Subcutaneous abdominal adipose tissue (tissue), 5 donors: ENCODE data around the gene GLTP.
"Not testable (repeated sequence)": the region's sequence is repeated elsewhere in the genome, so short reads cannot be mapped to it uniquely, and the experiment has no call there.

Experiments used
- H3K27ac ChIP-seq: one replicate; pipeline ENCODE4 v1.7.0; 2013; ENCODE audit warnings: low read depth, mild to moderate bottlenecking, inconsistent platforms, low read length, moderate library complexity
- H3K27me3 ChIP-seq, 5 donors: one replicate each; pipeline ENCODE4 v1.7.0; 2013; ENCODE audit warnings: low read length in 5 of 5, inconsistent platforms in 1 of 5; ENCODE audit not compliant: control insufficient read depth in 5 of 5, insufficient read depth in 4 of 5
- H3K36me3 ChIP-seq, 5 donors: one replicate each; pipeline ENCODE4 v1.7.0; 2013; ENCODE audit warnings: low read length in 5 of 5; ENCODE audit not compliant: control insufficient read depth in 5 of 5, insufficient read depth in 5 of 5
- H3K4me1 ChIP-seq, 5 donors: one replicate each; pipeline ENCODE4 v1.7.0; 2013; ENCODE audit warnings: low read length in 5 of 5, mild to moderate bottlenecking in 3 of 5, moderate library complexity in 1 of 5; ENCODE audit not compliant: control insufficient read depth in 5 of 5, insufficient read depth in 5 of 5
- H3K4me3 ChIP-seq, 5 donors: one replicate each; pipeline ENCODE4 v1.7.0; 2013; ENCODE audit warnings: low read length in 5 of 5, low read depth in 1 of 5
- H3K9ac ChIP-seq, 5 donors: one replicate each; pipeline ENCODE4 v1.7.0; 2013; ENCODE audit warnings: low read length in 5 of 5, mild to moderate bottlenecking in 4 of 5, moderate library complexity in 3 of 5
- H3K9me3 ChIP-seq, 5 donors: one replicate each; pipeline ENCODE4 v1.7.0; 2013; ENCODE audit warnings: low read length in 5 of 5; ENCODE audit not compliant: control insufficient read depth in 5 of 5
- donor health status: healthy.
- donor health status: healthy.
- donor health status: healthy.
- donor health status: healthy.
- donor health status: healthy.

The GLTP gene

DNA sequence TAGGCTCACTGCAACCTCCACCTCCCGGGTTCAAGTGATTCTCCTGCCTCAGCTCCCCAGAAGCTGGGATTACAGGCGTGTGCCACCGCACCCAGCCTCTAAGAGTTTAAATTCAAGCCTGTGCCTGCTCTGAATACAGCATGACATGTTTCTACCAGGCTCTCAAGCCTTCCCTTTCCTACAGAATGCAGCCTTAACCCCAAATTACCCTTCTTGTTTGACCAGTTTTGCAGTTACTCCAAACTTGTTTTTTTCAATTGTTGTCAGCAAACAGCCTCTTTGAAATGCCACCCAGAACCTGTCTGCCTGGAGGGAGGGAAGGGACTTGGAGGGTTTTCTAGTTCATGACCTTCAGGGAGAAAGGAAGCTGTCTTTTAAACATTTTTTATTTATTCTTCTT lies 15.4 kb downstream of the GLTP start:
- Histone ChIP-seq H3K4me1 (peaks cover 0 to 8% (median 0%) of the 10 kb centered on the region in 5 donors), H3K27me3 (no peaks in the 10 kb centered on the region), H3K9ac (no peak overlapping the region), H3K9me3 (no peaks in the 10 kb centered on the region), H3K36me3 (peaks cover 0 to 9% (median 5%) of the 10 kb centered on the region in 5 donors), H3K27ac (no peak overlapping the region), H3K4me3 (no peak overlapping the region)

DNA sequence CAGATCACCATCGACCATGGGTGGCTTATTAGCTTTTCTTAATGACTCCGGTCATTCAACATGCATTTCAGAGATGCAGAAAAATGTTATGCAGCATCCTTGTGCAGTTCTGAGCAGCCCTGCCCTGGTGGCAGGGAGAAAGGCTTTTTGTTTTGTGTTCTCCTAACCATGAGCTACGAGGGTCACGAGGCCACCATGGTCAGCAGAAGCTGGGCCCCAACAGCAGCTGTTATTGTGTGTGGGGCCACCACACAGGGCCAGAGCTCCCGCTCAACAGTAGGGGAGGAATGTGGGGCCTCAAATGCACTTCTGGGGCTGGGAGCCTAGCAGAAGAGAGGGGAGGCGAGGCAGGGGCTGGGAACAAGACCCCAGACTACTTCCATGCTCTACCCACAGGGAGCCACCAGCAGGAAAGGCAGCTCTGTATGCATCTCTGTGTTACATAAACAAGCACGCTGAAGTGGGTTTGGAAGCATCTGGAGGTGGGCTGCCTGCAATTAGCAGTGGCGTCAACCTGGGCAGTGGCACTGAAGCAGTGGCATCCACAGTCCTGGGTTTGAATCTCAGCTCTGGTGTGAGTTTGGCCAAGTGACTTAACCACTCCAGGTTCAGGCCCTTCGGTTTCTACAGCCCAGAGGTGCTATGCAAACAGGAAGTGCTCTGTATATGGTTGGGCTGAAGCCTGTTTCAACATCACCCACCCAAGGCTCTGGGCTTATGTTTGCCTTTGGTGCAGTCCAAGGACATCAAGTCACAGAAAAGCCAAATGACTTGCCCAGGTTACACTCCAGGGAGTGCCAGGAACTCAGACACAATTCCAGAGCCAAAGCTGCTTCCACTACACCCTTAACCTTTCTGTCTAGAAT lies 16.3 kb downstream of the GLTP start:
- H3K36me3 ChIP-seq, result peaks cover 0 to 9% (median 5%) of the 10 kb centered on the region in 5 donors
- H3K4me1 ChIP-seq, result peaks cover 0 to 8% (median 0%) of the 10 kb centered on the region in 5 donors
- peak overlapping the region in 1 of 5 donors; percentile 2 for H3K9ac ChIP-seq
- no peak overlapping the region for H3K27ac ChIP-seq
- no peak overlapping the region for H3K4me3 ChIP-seq
- H3K9me3 ChIP-seq, result no peaks in the 10 kb centered on the region
- no peaks in the 10 kb centered on the region for H3K27me3 ChIP-seq

DNA sequence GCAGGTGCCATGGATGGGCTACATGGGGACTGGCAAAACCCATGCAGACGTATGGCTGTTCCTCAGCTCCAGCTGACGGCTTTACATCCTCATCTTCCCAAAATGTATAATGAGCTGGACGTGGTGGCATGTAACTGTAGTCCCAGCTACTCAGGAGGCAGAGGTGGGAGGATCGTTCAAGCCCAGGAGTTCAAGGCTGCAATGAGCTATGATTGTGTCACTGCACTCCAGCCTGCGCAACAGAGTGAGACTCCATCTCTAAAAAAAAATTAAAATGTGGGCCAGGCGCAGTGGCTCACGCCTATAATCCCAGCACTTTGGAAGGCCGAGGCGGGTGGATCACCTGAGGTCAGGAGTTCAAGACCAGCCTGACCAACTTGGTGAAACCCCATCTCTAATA lies 17.9 kb downstream of the GLTP start:
- peaks cover 0 to 22% (median 17%) of the 10 kb centered on the region in 5 donors for H3K36me3 ChIP-seq
- not testable (repeated sequence) for H3K9me3 ChIP-seq, H3K4me1 ChIP-seq, H3K27ac ChIP-seq, H3K4me3 ChIP-seq, H3K9ac ChIP-seq, H3K27me3 ChIP-seq

DNA sequence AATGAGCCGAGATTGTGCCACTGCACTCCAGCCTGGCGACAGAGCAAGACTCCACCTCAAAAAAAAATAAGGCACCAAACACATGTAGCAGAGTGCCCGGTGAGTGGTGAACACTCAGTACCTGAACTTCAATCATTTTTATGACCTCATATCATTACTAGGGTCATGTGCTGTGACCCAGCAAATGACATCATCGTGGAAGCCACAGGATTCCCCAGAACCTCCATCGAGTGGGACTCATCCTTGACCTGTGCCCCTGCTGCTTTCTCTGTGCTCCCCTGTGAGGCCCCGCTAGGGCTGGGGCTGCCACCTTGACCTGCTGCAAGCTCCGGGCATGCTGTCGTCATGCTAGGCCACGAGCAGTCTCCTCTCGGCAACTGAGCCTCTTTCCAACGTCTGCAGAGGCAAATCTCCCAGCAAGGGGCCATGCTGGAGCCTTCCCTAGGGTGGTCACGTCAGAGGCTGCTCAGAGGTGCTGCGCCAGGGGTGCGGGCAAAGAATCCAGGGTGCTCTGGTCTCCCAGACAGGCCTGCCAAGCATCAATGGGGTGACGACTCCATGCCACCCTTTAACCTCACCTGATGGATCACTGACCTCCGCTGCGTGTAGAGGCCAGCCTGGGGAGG lies 18.5 kb downstream of the GLTP start:
- Histone ChIP-seq H3K9me3 (no peaks in the 10 kb centered on the region), H3K27me3 (no peaks in the 10 kb centered on the region), H3K36me3 (peaks cover 0 to 28% (median 24%) of the 10 kb centered on the region in 5 donors), H3K4me3 (no peak overlapping the region), H3K4me1 (peaks cover 0 to 8% (median 0%) of the 10 kb centered on the region in 5 donors), H3K27ac (no peak overlapping the region), H3K9ac (no peak overlapping the region)

DNA sequence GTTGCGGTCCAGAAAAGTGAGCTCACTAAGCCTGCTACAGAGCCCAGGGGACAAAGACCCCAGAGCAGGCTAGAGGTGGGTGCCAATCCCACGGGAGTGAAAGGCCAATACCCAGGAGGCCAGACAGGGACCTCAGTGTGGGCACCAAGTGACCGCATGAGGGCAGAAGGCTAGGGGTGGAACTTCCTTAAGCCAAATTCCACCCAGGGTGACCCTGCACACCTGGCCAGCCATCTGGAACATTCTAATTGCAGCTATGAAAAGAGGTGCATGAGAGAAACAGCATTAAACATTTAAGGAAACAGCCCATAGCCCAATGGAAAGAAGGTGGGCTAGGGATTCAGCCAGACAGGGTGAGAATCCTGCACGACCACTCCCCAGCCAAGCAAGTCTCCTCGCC lies 19.4 kb downstream of the GLTP start:
- Histone ChIP-seq H3K27me3 (no peaks in the 10 kb centered on the region), H3K4me3 (no peak overlapping the region), H3K36me3 (peaks cover 0 to 37% (median 31%) of the 10 kb centered on the region in 5 donors), H3K27ac (no peak overlapping the region), H3K9ac (no peak overlapping the region), H3K9me3 (no peaks in the 10 kb centered on the region), H3K4me1 (peaks cover 0 to 8% (median 0%) of the 10 kb centered on the region in 5 donors)

DNA sequence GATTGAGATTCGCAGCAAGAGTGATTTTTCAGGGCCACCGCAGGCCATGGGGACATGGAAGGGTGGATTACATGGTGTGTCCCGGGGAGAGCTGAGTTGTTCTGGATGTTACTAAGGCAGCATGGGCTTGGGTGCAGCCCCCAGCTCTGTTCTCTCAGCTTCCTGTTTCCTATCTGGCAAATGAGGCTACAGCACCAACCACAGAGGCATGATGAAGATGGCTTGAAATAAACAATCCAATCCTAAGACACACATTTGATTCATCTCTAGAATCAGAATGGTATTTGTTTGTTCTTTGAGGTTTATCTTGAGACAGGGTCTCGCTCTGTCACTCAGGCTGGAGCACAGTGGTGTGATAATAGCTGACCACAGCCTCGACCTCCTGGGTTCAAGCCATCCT lies 21.6 kb downstream of the GLTP start:
- H3K4me3 ChIP-seq, result no peak overlapping the region
- H3K4me1 ChIP-seq, result no peaks in the 10 kb centered on the region
- no peaks in the 10 kb centered on the region for H3K27me3 ChIP-seq
- no peaks in the 10 kb centered on the region for H3K9me3 ChIP-seq
- H3K9ac ChIP-seq, result no peak overlapping the region
- no peak overlapping the region for H3K27ac ChIP-seq
- peaks cover 0 to 58% (median 48%) of the 10 kb centered on the region in 5 donors for H3K36me3 ChIP-seq

DNA sequence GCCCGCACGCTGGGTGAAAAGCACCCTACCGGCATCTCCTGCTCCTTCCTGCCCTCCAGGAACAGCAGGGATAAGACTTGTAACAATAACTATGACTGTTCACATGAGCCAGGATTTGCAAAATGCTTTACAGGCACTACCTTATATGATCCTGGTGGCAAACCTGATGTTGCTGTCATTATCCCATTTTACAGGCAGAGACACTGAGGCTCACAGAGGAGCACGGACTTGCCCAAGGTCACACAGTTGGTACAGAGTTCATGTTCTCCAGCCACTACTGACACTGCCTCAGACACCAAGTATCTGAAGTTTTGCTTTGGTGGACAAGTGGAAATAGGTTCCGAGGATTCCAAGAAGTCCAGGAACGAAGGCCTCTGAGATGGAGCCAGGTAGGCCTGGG lies 22.6 kb downstream of the GLTP start:
- Histone ChIP-seq H3K27ac (no peak overlapping the region), H3K36me3 (peaks cover 0 to 58% (median 48%) of the 10 kb centered on the region in 5 donors), H3K9ac (no peak overlapping the region), H3K27me3 (no peaks in the 10 kb centered on the region), H3K4me3 (no peak overlapping the region), H3K9me3 (no peaks in the 10 kb centered on the region), H3K4me1 (no peaks in the 10 kb centered on the region)

DNA sequence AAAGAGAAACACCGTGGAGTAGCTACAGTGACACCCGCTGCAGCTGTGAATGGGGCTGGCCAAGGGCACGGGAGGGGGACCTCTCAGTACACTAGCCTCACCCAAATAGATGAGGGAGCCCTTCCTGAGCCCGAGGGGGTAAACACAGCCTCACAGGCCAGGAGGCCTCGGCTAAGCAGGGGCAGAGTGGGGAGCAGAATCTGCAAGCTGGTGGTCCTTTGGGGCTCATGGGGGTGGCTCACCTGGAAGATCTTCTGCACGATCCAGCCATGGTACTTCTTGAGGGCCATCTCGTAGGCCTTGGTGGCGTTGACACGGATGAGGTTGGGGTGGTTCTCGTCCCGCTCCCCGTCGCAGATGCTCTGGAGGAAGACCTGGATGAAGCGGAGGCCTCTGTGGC lies 25.0 kb downstream of the GLTP start:
- Histone ChIP-seq H3K9ac (no peak overlapping the region), H3K4me1 (no peaks in the 10 kb centered on the region), H3K27ac (no peak overlapping the region), H3K9me3 (no peaks in the 10 kb centered on the region), H3K4me3 (no peak overlapping the region), H3K27me3 (no peaks in the 10 kb centered on the region), H3K36me3 (peaks cover 3 to 56% (median 49%) of the 10 kb centered on the region in 5 donors)

DNA sequence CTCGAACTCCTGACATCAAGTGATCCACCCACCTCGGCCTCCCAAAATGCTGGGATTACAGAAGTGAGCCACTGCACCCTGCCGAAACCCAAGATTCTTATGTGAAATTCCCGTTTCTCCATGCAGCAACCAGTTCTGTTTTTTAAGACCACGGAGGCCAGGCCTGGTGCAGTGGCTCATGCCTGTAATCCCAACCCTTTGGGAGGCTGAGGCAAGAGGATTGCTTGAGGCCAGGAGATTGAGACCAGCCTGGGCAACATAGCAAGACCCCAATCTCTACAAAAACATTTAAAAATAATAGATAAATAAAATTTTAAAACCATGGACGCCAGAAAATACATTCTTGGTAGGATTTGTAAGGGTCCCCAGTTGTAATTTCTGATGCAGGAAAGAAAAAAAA lies 29.8 kb downstream of the GLTP start:
- peaks cover 3 to 24% (median 19%) of the 10 kb centered on the region in 5 donors for H3K36me3 ChIP-seq
- not testable (repeated sequence) for H3K9ac ChIP-seq, H3K4me1 ChIP-seq, H3K4me3 ChIP-seq, H3K27me3 ChIP-seq, H3K27ac ChIP-seq, H3K9me3 ChIP-seq

DNA sequence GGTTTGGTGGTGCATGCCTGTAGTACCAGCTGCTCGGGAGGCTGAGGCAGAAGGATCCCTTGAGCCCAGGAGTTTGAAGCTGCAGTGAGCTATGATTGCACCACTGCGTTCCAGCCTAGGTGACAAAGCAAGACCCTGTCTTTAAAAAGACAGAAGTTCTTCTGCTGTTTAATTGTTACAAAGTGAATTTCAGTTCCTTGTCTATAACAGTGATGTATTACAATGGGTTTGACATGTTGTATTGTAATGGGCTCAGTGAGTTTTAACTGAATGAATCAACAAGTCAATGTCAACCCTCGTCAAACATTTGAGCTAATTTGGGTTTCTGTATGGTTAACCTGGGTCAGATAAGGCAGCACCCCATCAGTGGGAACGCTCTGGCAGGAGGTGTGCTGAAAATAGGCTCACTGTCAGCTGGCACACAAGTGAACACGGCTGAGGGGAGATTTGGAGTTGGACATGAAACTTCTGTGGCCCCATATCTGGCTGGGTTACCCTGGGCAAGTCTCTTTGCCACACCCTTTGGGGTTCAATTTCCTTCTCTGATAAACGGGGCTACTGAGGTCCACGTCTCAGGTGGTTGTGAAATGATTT lies 33.1 kb downstream of the GLTP start:
- Histone ChIP-seq H3K27ac (no peak overlapping the region), H3K9ac (no peak overlapping the region), H3K4me1 (peaks cover 3 to 11% (median 9%) of the 10 kb centered on the region in 5 donors), H3K27me3 (no peaks in the 10 kb centered on the region), H3K4me3 (no peak overlapping the region), H3K9me3 (no peaks in the 10 kb centered on the region), H3K36me3 (peaks cover under 1 to 3% (median 1%) of the 10 kb centered on the region in 5 donors)
